Stimulated activated CD8-positive, alpha-beta memory T cell treated with anti-CD3 and anti-CD28 coated beads, Interleukin-15, amount 100 ng/mL, for 1 hour (primary cell): ENCODE measurements around the gene ANKRD11.

Source experiments
- DNase-seq: peaks from one replicate; pipeline ENCODE4 v3.0.0-alpha.2; 2020; ENCODE audit warnings: low read depth

ANKRD11 gene

GRCh38 chr16:89232107-89232506, 258.3 kb downstream of the ANKRD11 start:
- DNase-seq, result no peak

- DNase-seq, result no peak
Observed at GRCh38 chr16:89230255-89230654, 260.1 kb downstream of the ANKRD11 start.

GRCh38 chr16:89224665-89225064, 265.7 kb downstream of the ANKRD11 start:
- no peak for DNase-seq

GRCh38 chr16:89222931-89223330, 267.4 kb downstream of the ANKRD11 start:
- DNase-seq, result no peak

GRCh38 chr16:89221604-89222003, 268.8 kb downstream of the ANKRD11 start:
- DNase-seq, result no peak

- DNase-seq, result no peak
Observed at GRCh38 chr16:89219365-89219764, 271.0 kb downstream of the ANKRD11 start.
